Measurements from ENCODE around the gene SMR3B.

The SMR3B gene

GRCh38 chr4:70382691-70383181 is at the start of gene SMR3B:
SMR3B (plus strand) TSS chr4:70383131; CDS start chr4:70384511, 1,380 bp downstream.
- no peak for DNase-seq

- DNase-seq, result no peak
These were observed 48.2 kb upstream of the SMR3B start, which contains the start of gene CABS1 for GRCh38 chr4:70334681-70335080. CABS1 (plus strand) TSS chr4:70334981; CDS start chr4:70335040, 59 bp downstream.

GRCh38 chr4:70336043-70336442 is 46.9 kb upstream of the SMR3B start:
- no peak for DNase-seq

GRCh38 chr4:70337886-70338420 is 45.0 kb upstream of the SMR3B start:
- DNase-seq, result no peak

GRCh38 chr4:70356185-70356584 is 26.7 kb upstream of the SMR3B start:
- DNase-seq, result no peak

- DNase-seq, result no peak
These were observed 23.7 kb upstream of the SMR3B start for GRCh38 chr4:70359115-70359661.

- no peak for DNase-seq
These were observed 22.5 kb upstream of the SMR3B start, which contains the start of gene SMR3A for GRCh38 chr4:70360460-70360859. SMR3A (plus strand) TSS chr4:70360760; CDS start chr4:70362116, 1,356 bp downstream.

- DNase-seq, result no peak
These were observed 18.9 kb upstream of the SMR3B start for GRCh38 chr4:70364002-70364401.

- no peak for DNase-seq
These were observed 17.5 kb upstream of the SMR3B start for GRCh38 chr4:70365479-70365878.

GRCh38 chr4:70367813-70368212 is 15.1 kb upstream of the SMR3B start:
- DNase-seq, result no peak

GRCh38 chr4:70371987-70372386 is 10.9 kb upstream of the SMR3B start:
- no peak for DNase-seq

GRCh38 chr4:70372760-70373159 is 10.2 kb upstream of the SMR3B start:
- DNase-seq, result no peak

- no peak for DNase-seq
These were observed 2.4 kb upstream of the SMR3B start for GRCh38 chr4:70380578-70380977.

- DNase-seq, result no peak
These were observed 9.3 kb downstream of the SMR3B start for GRCh38 chr4:70392057-70392776.

GRCh38 chr4:70397580-70397979 is 14.6 kb downstream of the SMR3B start, which contains the start of gene OPRPN:
OPRPN (plus strand) TSS chr4:70397940; CDS start chr4:70399286, 1,346 bp downstream.
- DNase-seq, result no peak

- DNase-seq, result no peak
These were observed 16.4 kb downstream of the SMR3B start for GRCh38 chr4:70399319-70399718.

GRCh38 chr4:70402762-70403161 is 19.8 kb downstream of the SMR3B start:
- DNase-seq, result no peak

- DNase-seq, result no peak
These were observed 22.8 kb downstream of the SMR3B start for GRCh38 chr4:70405765-70406164.

- DNase-seq, result no peak
These were observed 42.4 kb downstream of the SMR3B start for GRCh38 chr4:70425306-70425705.

- no peak for DNase-seq
These were observed 43.9 kb downstream of the SMR3B start for GRCh38 chr4:70426789-70427188.

- no peak for DNase-seq
These were observed 54.3 kb downstream of the SMR3B start for GRCh38 chr4:70437197-70437596.

Measured in GOT3 (cell line).